SK-N-SH (cell line): ENCODE measurements around the gene EVI5. TPM values are rescaled to one million over a fixed set of nuclear protein-coding genes. Genes with fewer than 3 reads are reported as not detected.

ENCODE experiments used
- CTCF ChIA-PET: fragments of 300-600, 350-600 bp; formaldehyde crosslinking; extraction: SDS; loops from one replicate; lab custom pipeline; 2021; lab: Yijun Ruan, JAX
- POLR2A ChIA-PET: fragments of 350-600 bp; sonication (Branson Sonifier 250); formaldehyde crosslinking; extraction: SDS; loops from one replicate; lab custom pipeline; 2020; ENCODE audit warnings: antibody characterized with exemption, inconsistent platforms; lab: Yijun Ruan, JAX
- DNase-seq: peaks from one replicate; pipeline ENCODE4 v3.0.0; 2012
- H2AFZ ChIP-seq: fragments of 200-600 bp; sonication (generic); 2 replicates; pipeline ENCODE4 v1.8.1; 2016; ENCODE audit warnings: antibody characterized with exemption, mild to moderate bottlenecking, low read depth
- H3F3A ChIP-seq: fragments of 200-600 bp; sonication (generic); replicated peaks from 2 replicates; pipeline ENCODE3; 2016; ENCODE audit warnings: antibody characterized with exemption, mild to moderate bottlenecking; ENCODE audit not compliant: insufficient read depth
- H3K27ac ChIP-seq, 2 experiments: fragments of 200-500 bp in 1 of 2; fragments of 200-600 bp in 1 of 2; sonication (Bioruptor generic) in 1 of 2; sonication (generic), shearing (Covaris generic) in 1 of 2; 2 replicates each; pipeline versions ENCODE4 v1.5.1 to v1.6.1; 2014 to 2016; ENCODE audit warnings: low read depth in 2 of 2, inconsistent platforms in 1 of 2, low read length in 1 of 2, mild to moderate bottlenecking in 1 of 2, mixed read lengths in 1 of 2
- H3K27me3 ChIP-seq: fragments of 200-600 bp; sonication (generic), shearing (Covaris generic); 2 replicates; pipeline ENCODE4 v1.6.1; 2016; ENCODE audit warnings: mixed run types; ENCODE audit not compliant: insufficient read depth
- H3K36me3 ChIP-seq, 2 experiments: fragments of 200-500 bp in 1 of 2; fragments of 200-600 bp in 1 of 2; sonication (Bioruptor generic) in 1 of 2; sonication (generic) in 1 of 2; replicated peaks in 1 of 2; 2 replicates each; pipeline versions ENCODE3 to v1.5.1; 2014 to 2016; ENCODE audit warnings: low read length in 1 of 2, mild to moderate bottlenecking in 1 of 2; ENCODE audit not compliant: insufficient read depth in 2 of 2, control insufficient read depth in 1 of 2
- H3K4me1 ChIP-seq, 2 experiments: fragments of 200-500 bp in 1 of 2; fragments of 200-600 bp in 1 of 2; sonication (Bioruptor generic) in 1 of 2; sonication (generic), shearing (Covaris generic) in 1 of 2; 2 replicates each; pipeline versions ENCODE4 v1.5.1 to v1.6.1; 2014 to 2016; ENCODE audit warnings: low read depth in 1 of 2, low read length in 1 of 2, mixed run types in 1 of 2; ENCODE audit not compliant: insufficient read depth in 2 of 2, control insufficient read depth in 1 of 2
- H3K4me2 ChIP-seq: fragments of 200-600 bp; sonication (generic), shearing (Covaris generic); 2 replicates; pipeline ENCODE4 v1.6.1; 2017; ENCODE audit warnings: mixed run types
- H3K4me3 ChIP-seq, 2 experiments: fragments of 200-500 bp in 1 of 2; fragments of 200-600 bp in 1 of 2; sonication (Bioruptor generic) in 1 of 2; sonication (generic), shearing (Covaris generic) in 1 of 2; 2 replicates each; pipeline versions ENCODE4 v1.5.1 to v1.8.1; 2014 to 2016; ENCODE audit warnings: low read depth in 2 of 2, inconsistent platforms in 1 of 2, low read length in 1 of 2, mild to moderate bottlenecking in 1 of 2, mixed read lengths in 1 of 2, moderate library complexity in 1 of 2
- H3K79me2 ChIP-seq: fragments of 200-600 bp; sonication (generic); 2 replicates; pipeline ENCODE4 v1.8.1; 2017; ENCODE audit warnings: mild to moderate bottlenecking; ENCODE audit not compliant: insufficient read depth
- H3K9ac ChIP-seq: fragments of 200-600 bp; sonication (generic); 2 replicates; pipeline ENCODE4 v1.6.1; 2017; ENCODE audit warnings: mixed run types
- H3K9me2 ChIP-seq: fragments of 200-600 bp; sonication (generic); 2 replicates; pipeline ENCODE4 v1.6.1; 2017; ENCODE audit warnings: mixed run types
- H3K9me3 ChIP-seq: fragments of 200-600 bp; sonication (generic); 2 replicates; pipeline ENCODE4 v1.6.1; 2017; ENCODE audit warnings: mixed run types, mild to moderate bottlenecking, moderate library complexity
- H4K20me1 ChIP-seq: fragments of 200-600 bp; sonication (generic); 2 replicates; pipeline ENCODE4 v1.6.1; 2017; ENCODE audit warnings: mild to moderate bottlenecking, mixed run types; ENCODE audit not compliant: insufficient read depth
- CHD2 ChIP-seq: fragments of 150-350 bp; IDR thresholded peaks from 2 replicates; pipeline ENCODE4 v1.6.1; 2018; ENCODE audit warnings: low read length; ENCODE audit not compliant: partially characterized antibody
- FOXM1 ChIP-seq: IDR thresholded peaks from 2 replicates; pipeline ENCODE4 v1.4.0; 2012; ENCODE audit warnings: low read depth, mild to moderate bottlenecking
- GATA2 ChIP-seq: sonication (generic); formaldehyde crosslinking; IDR thresholded peaks from 2 replicates; pipeline ENCODE4 v1.5.0; 2020; ENCODE audit warnings: mild to moderate bottlenecking, missing genetic modification reagents
- JUND ChIP-seq: IDR thresholded peaks from 2 replicates; pipeline ENCODE4 v1.4.0; 2012
- MEF2A ChIP-seq: IDR thresholded peaks from 2 replicates; pipeline ENCODE4 v1.4.0; 2012; ENCODE audit warnings: low read depth, borderline replicate concordance
- MXI1 ChIP-seq: IDR thresholded peaks from 2 replicates; pipeline ENCODE4 v1.6.1; 2012; ENCODE audit warnings: mild to moderate bottlenecking, low read depth, low read length, improper control_type of control experiment
- NFIC ChIP-seq: IDR thresholded peaks from 2 replicates; pipeline ENCODE4 v1.4.0; 2012; ENCODE audit warnings: borderline replicate concordance
- RAD21 ChIP-seq: IDR thresholded peaks from 2 replicates; pipeline ENCODE4 v1.6.1; 2012; ENCODE audit warnings: mild to moderate bottlenecking, low read length
- RXRA ChIP-seq: IDR thresholded peaks from 2 replicates; pipeline ENCODE4 v1.4.0; 2012; ENCODE audit warnings: low read depth, mild to moderate bottlenecking, borderline replicate concordance
- SMC3 ChIP-seq: IDR thresholded peaks from 2 replicates; pipeline ENCODE4 v1.6.1; 2012; ENCODE audit warnings: low read depth, low read length, improper control_type of control experiment
- TAF1 ChIP-seq: IDR thresholded peaks from 2 replicates; pipeline ENCODE4 v1.6.1; 2012; ENCODE audit warnings: low read depth, mild to moderate bottlenecking, low read length, moderate library complexity, borderline replicate concordance
- TEAD4 ChIP-seq: IDR thresholded peaks from 2 replicates; pipeline ENCODE4 v1.4.0; 2012; ENCODE audit warnings: mild to moderate bottlenecking, borderline replicate concordance; ENCODE audit not compliant: insufficient read depth
- YY1 ChIP-seq: IDR thresholded peaks from 2 replicates; pipeline ENCODE4 v1.4.0; 2012; ENCODE audit warnings: low read depth, mild to moderate bottlenecking
- WGBS: methylation state at CpG from one replicate; pipeline ENCODE4 v1.1.6; 2017; ENCODE audit warnings: low lambda C conversion rate; 5-methylcytosine and 5-hydroxymethylcytosine counted together
- polyA plus RNA-seq, 3 experiments: library from polyadenylated mRNA; depleted of rRNA; stranded (reverse); fragments of >200 nt; gene quantifications; 2 replicates each; pipeline ENCODE4 v1.2.3, GENCODE V29; 2012
- TF ChIP-seq, protein P1 (sequence below): fragments of 200-600 bp; sonication (generic); IDR thresholded peaks from 2 replicates; pipeline ENCODE4 v1.6.1; 2017; ENCODE audit warnings: antibody characterized with exemption, mild to moderate bottlenecking, moderate library complexity
- TF ChIP-seq, protein P2 (sequence below): IDR thresholded peaks from 2 replicates; pipeline ENCODE4 v1.6.1; 2012; ENCODE audit warnings: mild to moderate bottlenecking, low read depth, low read length, moderate library complexity
- TF ChIP-seq, protein P3 (sequence below): IDR thresholded peaks from 2 replicates; pipeline ENCODE4; 2012

EVI5 gene
- polyA plus RNA-seq, 1 of the 3 experiments (the other 2 are of a cell fraction) = 5.7 TPM

DNA sequence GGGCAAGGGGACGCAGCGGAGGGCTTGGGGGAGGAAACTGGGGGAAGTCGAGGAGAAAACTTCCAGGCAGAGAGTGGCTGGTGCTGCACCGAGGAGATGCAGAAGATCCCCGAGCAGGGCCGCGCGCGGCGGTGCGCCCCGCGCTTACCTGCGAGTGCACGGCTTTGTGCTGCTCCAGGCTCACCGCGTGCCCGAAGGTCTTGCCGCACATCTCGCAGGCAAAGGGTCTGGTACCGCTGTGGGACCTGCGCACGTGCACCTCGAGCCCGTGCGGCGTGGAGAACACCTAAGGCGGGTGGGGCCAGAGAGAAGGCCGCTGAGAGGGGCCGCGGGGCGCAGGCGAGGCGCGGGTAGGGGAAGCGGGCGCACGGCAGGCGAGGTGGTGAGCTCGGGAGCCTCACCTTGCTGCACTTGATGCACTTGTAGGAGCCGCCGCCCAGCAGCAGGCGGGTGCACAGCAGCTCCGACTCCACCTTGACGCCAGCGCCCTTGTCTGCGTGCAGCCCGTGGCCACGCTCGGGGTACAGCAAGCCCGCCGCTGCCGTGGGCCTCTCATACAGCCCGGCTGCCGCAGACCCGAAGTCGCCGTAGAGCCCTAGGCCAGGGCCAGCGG is 304.6 kb downstream of the EVI5 start:
- WGBS = 21% methylated on average over 9 of the region's 59 CpGs
- ChIA-PET POLR2A (interaction anchor here (0.6 kb wide), 1 partner anchor 182 kb away, joined by 3 read pairs; no protein-coding TSS in a partner anchor), CTCF (interaction anchor here (0.6 to 0.8 kb wide), 2 partner anchors 12 to 170 kb away, joined by 3 to 4 read pairs; no protein-coding TSS in a partner anchor)
- no peak overlapping the region for H2AFZ ChIP-seq
- H3K27me3 ChIP-seq = peaks cover 86% of the 10 kb centered on the region
- peaks cover 6% of the 10 kb centered on the region; the same call in 1 of the 2 replicates for H4K20me1 ChIP-seq
- no peaks in the 10 kb centered on the region for H3K9me2 ChIP-seq
- peaks cover 0 to 10% of the 10 kb centered on the region in 2 experiments; a peak in 1 of 4 replicates for H3K4me1 ChIP-seq
- no peak overlapping the region for H3K27ac ChIP-seq
- H3F3A ChIP-seq = no peaks in the 10 kb centered on the region
- H3K79me2 ChIP-seq = no peaks in the 10 kb centered on the region
- no peak overlapping the region for H3K4me3 ChIP-seq
- no peak for DNase-seq
- H3K4me2 ChIP-seq = no peak overlapping the region
- no peaks in the 10 kb centered on the region for H3K36me3 ChIP-seq
- TF ChIP-seq MEF2A (no peak), TEAD4 (no peak), RAD21 (no peak), FOXM1 (no peak), YY1 (no peak), CHD2 (no peak), SMC3 (no peak), GATA2 (CRISPR knock-in tag) (no peak), NFIC (no peak), TAF1 (no peak), RXRA (no peak), JUND (no peak), MXI1 (no peak)
- TF ChIP-seq, protein P1, sequence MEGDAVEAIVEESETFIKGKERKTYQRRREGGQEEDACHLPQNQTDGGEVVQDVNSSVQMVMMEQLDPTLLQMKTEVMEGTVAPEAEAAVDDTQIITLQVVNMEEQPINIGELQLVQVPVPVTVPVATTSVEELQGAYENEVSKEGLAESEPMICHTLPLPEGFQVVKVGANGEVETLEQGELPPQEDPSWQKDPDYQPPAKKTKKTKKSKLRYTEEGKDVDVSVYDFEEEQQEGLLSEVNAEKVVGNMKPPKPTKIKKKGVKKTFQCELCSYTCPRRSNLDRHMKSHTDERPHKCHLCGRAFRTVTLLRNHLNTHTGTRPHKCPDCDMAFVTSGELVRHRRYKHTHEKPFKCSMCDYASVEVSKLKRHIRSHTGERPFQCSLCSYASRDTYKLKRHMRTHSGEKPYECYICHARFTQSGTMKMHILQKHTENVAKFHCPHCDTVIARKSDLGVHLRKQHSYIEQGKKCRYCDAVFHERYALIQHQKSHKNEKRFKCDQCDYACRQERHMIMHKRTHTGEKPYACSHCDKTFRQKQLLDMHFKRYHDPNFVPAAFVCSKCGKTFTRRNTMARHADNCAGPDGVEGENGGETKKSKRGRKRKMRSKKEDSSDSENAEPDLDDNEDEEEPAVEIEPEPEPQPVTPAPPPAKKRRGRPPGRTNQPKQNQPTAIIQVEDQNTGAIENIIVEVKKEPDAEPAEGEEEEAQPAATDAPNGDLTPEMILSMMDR = no peak
- TF ChIP-seq, protein P2, sequence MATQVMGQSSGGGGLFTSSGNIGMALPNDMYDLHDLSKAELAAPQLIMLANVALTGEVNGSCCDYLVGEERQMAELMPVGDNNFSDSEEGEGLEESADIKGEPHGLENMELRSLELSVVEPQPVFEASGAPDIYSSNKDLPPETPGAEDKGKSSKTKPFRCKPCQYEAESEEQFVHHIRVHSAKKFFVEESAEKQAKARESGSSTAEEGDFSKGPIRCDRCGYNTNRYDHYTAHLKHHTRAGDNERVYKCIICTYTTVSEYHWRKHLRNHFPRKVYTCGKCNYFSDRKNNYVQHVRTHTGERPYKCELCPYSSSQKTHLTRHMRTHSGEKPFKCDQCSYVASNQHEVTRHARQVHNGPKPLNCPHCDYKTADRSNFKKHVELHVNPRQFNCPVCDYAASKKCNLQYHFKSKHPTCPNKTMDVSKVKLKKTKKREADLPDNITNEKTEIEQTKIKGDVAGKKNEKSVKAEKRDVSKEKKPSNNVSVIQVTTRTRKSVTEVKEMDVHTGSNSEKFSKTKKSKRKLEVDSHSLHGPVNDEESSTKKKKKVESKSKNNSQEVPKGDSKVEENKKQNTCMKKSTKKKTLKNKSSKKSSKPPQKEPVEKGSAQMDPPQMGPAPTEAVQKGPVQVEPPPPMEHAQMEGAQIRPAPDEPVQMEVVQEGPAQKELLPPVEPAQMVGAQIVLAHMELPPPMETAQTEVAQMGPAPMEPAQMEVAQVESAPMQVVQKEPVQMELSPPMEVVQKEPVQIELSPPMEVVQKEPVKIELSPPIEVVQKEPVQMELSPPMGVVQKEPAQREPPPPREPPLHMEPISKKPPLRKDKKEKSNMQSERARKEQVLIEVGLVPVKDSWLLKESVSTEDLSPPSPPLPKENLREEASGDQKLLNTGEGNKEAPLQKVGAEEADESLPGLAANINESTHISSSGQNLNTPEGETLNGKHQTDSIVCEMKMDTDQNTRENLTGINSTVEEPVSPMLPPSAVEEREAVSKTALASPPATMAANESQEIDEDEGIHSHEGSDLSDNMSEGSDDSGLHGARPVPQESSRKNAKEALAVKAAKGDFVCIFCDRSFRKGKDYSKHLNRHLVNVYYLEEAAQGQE = no peak
- TF ChIP-seq, protein P3, sequence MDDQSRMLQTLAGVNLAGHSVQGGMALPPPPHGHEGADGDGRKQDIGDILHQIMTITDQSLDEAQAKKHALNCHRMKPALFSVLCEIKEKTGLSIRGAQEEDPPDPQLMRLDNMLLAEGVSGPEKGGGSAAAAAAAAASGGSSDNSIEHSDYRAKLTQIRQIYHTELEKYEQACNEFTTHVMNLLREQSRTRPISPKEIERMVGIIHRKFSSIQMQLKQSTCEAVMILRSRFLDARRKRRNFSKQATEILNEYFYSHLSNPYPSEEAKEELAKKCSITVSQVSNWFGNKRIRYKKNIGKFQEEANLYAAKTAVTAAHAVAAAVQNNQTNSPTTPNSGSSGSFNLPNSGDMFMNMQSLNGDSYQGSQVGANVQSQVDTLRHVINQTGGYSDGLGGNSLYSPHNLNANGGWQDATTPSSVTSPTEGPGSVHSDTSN = no peak
- no peaks in the 10 kb centered on the region for H3K9me3 ChIP-seq
- no peak overlapping the region for H3K9ac ChIP-seq
